GM12878 (cell line): ENCODE results near the gene SNRPD2. TPM values are rescaled to one million over a fixed set of nuclear protein-coding genes. Genes with fewer than 3 reads are reported as not detected.

Source experiments
- CBFB ChIP-seq: IDR thresholded peaks from 2 replicates; pipeline ENCODE4 v1.6.1; 2016; ENCODE audit warnings: antibody characterized with exemption, low read depth
- CHD1 ChIP-seq: IDR thresholded peaks from 2 replicates; pipeline ENCODE4 v1.6.1; 2012; ENCODE audit warnings: low read depth, low read length, improper control_type of control experiment
- CHD4 ChIP-seq: fragments of 200-600 bp; sonication (generic); IDR thresholded peaks from 2 replicates; pipeline ENCODE4 v1.6.1; 2016; ENCODE audit warnings: mild to moderate bottlenecking
- DPF2 ChIP-seq: fragments of 450-650 bp; IDR thresholded peaks from 2 replicates; pipeline ENCODE4 v1.6.1; 2017; ENCODE audit warnings: mild to moderate bottlenecking
- EP300 ChIP-seq, 2 experiments: fragments of 150-350 bp in 1 of 2; IDR thresholded peaks; 2 replicates each; pipeline ENCODE4 v1.6.1; 2011 to 2012; ENCODE audit warnings: low read depth in 2 of 2, low read length in 2 of 2, borderline replicate concordance in 1 of 2, improper control_type of control experiment in 1 of 2, inconsistent platforms in 1 of 2; ENCODE audit not compliant: control insufficient read depth in 1 of 2
- ESRRA ChIP-seq: IDR thresholded peaks from 2 replicates; pipeline ENCODE4 v1.6.1; 2012; ENCODE audit warnings: mild to moderate bottlenecking, low read length, improper control_type of control experiment
- ETV6 ChIP-seq, 2 experiments: fragments of 450-650 bp in 1 of 2; IDR thresholded peaks in 1 of 2; conservative IDR thresholded peaks in 1 of 2; 2 replicates each; pipeline ENCODE4 v1.6.1; 2014; ENCODE audit warnings: antibody characterized with exemption in 1 of 2, borderline replicate concordance in 1 of 2, low read depth in 1 of 2, mild to moderate bottlenecking in 1 of 2, moderate library complexity in 1 of 2
- HDAC2 ChIP-seq: fragments of 200-600 bp; sonication (generic); IDR thresholded peaks from 2 replicates; pipeline ENCODE4 v1.6.1; 2017
- HDGF ChIP-seq: fragments of 450-650 bp; IDR thresholded peaks from 2 replicates; pipeline ENCODE4 v1.6.1; 2016; ENCODE audit warnings: antibody characterized with exemption
- KLF5 ChIP-seq: fragments of 450-650 bp; IDR thresholded peaks from 2 replicates; pipeline ENCODE4 v1.6.1; 2014; ENCODE audit warnings: mild to moderate bottlenecking; ENCODE audit not compliant: partially characterized antibody
- NR2C1 ChIP-seq: fragments of 450-650 bp; IDR thresholded peaks from 2 replicates; pipeline ENCODE4 v1.6.1; 2017; ENCODE audit warnings: antibody characterized with exemption, mild to moderate bottlenecking, moderate library complexity
- POLR2AphosphoS5 ChIP-seq: IDR thresholded peaks from 2 replicates; pipeline ENCODE4 v1.6.1; 2011; ENCODE audit warnings: mild to moderate bottlenecking, low read length, inconsistent platforms
- RBBP5 ChIP-seq: fragments of 200-600 bp; sonication (generic); conservative IDR thresholded peaks from 2 replicates; pipeline ENCODE4 v1.6.1; 2016
- RELA ChIP-seq: fragments of 450-650 bp; IDR thresholded peaks from 2 replicates; pipeline ENCODE4 v1.8.0; 2014; ENCODE audit warnings: borderline replicate concordance; ENCODE audit not compliant: partially characterized antibody
- SMC3 ChIP-seq: IDR thresholded peaks from 2 replicates; pipeline ENCODE4 v1.6.1; 2011; ENCODE audit warnings: low read length, improper control_type of control experiment, borderline replicate concordance
- SP1 ChIP-seq: IDR thresholded peaks from one replicate; pipeline ENCODE4 v1.6.1; 2011; ENCODE audit warnings: low read depth, low read length
- SPI1 ChIP-seq: IDR thresholded peaks from 2 replicates; pipeline ENCODE4 v1.6.1; 2011; ENCODE audit warnings: low read depth, mild to moderate bottlenecking, low read length, moderate library complexity, borderline replicate concordance; ENCODE audit not compliant: insufficient read depth
- YBX1 ChIP-seq: fragments of 450-650 bp; IDR thresholded peaks from 2 replicates; pipeline ENCODE4 v1.6.1; 2016; ENCODE audit warnings: antibody characterized with exemption
- ZNF217 ChIP-seq: fragments of 450-650 bp; IDR thresholded peaks from 2 replicates; pipeline ENCODE4 v1.6.1; 2017; ENCODE audit warnings: antibody characterized with exemption, mild to moderate bottlenecking
- ZSCAN29 ChIP-seq: fragments of 450-650 bp; IDR thresholded peaks from 2 replicates; pipeline ENCODE4 v1.6.1; 2017; ENCODE audit warnings: mild to moderate bottlenecking, moderate library complexity
- ZZZ3 ChIP-seq: IDR thresholded peaks from 2 replicates; pipeline ENCODE4 v1.6.1; 2011; ENCODE audit warnings: low read depth; ENCODE audit not compliant: control insufficient read depth, insufficient read length
- polyA plus RNA-seq, 11 experiments: library from polyadenylated mRNA; depleted of rRNA in 4 of 11; unstranded in 6 of 11; stranded (reverse) in 5 of 11; fragments of >200 nt; fragmentation: Nextera tagmentation in 4 of 11; fragmentation: Illumina TruSeq in 1 of 11; extraction: Ambion mirVana in 4 of 11; extraction: Trizol in 1 of 11; gene quantifications; 1 replicate in 1 of 11; 2 replicates in 10 of 11; pipeline versions ENCODE4 v1.2.1 to v1.2.3, GENCODE V29; 2011 to 2016; ENCODE audit warnings: inconsistent platforms in 2 of 11, missing spikeins in 2 of 11, low read depth in 1 of 11
- total RNA-seq, 4 experiments: library from RNA; depleted of rRNA in 3 of 4; stranded (reverse); fragments of >200 nt in 3 of 4; fragmentation: Illumina TruSeq in 1 of 4; extraction: Trizol in 1 of 4; gene quantifications; 2 replicates each; pipeline versions ENCODE4 v1.2.1 to v1.2.3, GENCODE V29; 2013 to 2021
- TF ChIP-seq, protein P1 (sequence below): fragments of 450-650 bp; conservative IDR thresholded peaks from 2 replicates; pipeline ENCODE4 v1.6.1; 2017; ENCODE audit warnings: mild to moderate bottlenecking, moderate library complexity
- TF ChIP-seq, protein P2 (sequence below): fragments of 450-650 bp; IDR thresholded peaks from 2 replicates; pipeline ENCODE4 v1.6.1; 2018; ENCODE audit warnings: mild to moderate bottlenecking, low read depth, moderate library complexity; ENCODE audit not compliant: partially characterized antibody
- TF ChIP-seq, protein P3 (sequence below): fragments of 450-650 bp; formaldehyde crosslinking; IDR thresholded peaks from 2 replicates; pipeline ENCODE4 v1.4.0; 2022; ENCODE audit warnings: mild to moderate bottlenecking, moderate library complexity

SNRPD2 gene
- total and polyA plus RNA-seq, 10 of the 15 experiments (the other 5 are each of a cell fraction or from before 2014, with no cell fraction given): 526 to 3,621 (median 951) TPM

DNA sequence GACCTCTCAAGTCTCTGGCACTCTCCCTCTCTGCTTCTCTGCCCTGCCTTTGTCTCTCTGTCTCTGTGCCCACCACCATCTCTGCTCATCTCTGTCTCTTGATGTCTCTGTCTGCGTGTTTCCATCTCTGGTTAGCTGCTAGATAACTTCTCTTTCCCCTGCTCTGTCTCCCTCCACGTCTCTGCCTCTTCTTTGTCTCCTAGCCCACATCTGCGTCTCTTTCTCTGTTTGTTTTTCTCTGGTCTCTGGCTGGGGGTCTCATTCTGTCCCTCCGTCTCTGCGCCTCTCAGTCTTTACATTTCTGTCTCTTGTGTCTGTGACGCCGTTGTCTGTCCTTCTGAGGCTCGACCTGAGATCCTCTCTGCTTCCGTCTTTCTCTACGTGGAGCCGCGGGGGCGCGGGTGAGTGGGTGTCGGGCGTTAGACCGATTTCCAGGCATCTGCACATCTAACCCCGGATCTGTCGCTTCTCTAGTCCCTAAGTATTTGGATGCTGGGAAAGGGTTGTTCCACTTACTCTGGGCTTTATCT lies 23.3 kb downstream of the SNRPD2 start (continued):
- TF ChIP-seq ETV6 (conservative IDR thresholded peaks at IDR 0.05 in 1 of 2, IDR thresholded peaks at IDR 0.05 in 1 of 2; ENCODE audit: borderline replicate concordance in 1 of 2, low read depth in 1 of 2) (no peak), CHD1 (peak; percentile 84; the same call in 1 of the 2 replicates), ZNF217 (no peak), NR2C1 (no peak), SPI1 (no peak), RBBP5 (no peak), SMC3 (no peak), EP300 (IDR thresholded peaks at IDR 0.05; ENCODE audit: borderline replicate concordance in 1 of 2, control insufficient read depth in 1 of 2, low read depth in 2 of 2, low read length in 2 of 2) (no peak), ZSCAN29 (no peak), YBX1 (0 out of 2 replicates have a peak, but pooled peaks have one; percentile 15), DPF2 (no peak; the same call in 1 of the 2 replicates), CBFB (0 out of 2 replicates have a peak, but pooled peaks have one; percentile 15), ESRRA (no peak), HDAC2 (no peak), CHD4 (no peak), ZZZ3 (no peak), POLR2AphosphoS5 (no peak), HDGF (peak; percentile 91), KLF5 (peak; percentile 17), SP1 (no peak), RELA (no peak)
- TF ChIP-seq, protein P1, sequence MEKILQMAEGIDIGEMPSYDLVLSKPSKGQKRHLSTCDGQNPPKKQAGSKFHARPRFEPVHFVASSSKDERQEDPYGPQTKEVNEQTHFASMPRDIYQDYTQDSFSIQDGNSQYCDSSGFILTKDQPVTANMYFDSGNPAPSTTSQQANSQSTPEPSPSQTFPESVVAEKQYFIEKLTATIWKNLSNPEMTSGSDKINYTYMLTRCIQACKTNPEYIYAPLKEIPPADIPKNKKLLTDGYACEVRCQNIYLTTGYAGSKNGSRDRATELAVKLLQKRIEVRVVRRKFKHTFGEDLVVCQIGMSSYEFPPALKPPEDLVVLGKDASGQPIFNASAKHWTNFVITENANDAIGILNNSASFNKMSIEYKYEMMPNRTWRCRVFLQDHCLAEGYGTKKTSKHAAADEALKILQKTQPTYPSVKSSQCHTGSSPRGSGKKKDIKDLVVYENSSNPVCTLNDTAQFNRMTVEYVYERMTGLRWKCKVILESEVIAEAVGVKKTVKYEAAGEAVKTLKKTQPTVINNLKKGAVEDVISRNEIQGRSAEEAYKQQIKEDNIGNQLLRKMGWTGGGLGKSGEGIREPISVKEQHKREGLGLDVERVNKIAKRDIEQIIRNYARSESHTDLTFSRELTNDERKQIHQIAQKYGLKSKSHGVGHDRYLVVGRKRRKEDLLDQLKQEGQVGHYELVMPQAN: 0 out of 2 replicates have a peak, but pooled peaks have one; percentile 63
- TF ChIP-seq, protein P2, sequence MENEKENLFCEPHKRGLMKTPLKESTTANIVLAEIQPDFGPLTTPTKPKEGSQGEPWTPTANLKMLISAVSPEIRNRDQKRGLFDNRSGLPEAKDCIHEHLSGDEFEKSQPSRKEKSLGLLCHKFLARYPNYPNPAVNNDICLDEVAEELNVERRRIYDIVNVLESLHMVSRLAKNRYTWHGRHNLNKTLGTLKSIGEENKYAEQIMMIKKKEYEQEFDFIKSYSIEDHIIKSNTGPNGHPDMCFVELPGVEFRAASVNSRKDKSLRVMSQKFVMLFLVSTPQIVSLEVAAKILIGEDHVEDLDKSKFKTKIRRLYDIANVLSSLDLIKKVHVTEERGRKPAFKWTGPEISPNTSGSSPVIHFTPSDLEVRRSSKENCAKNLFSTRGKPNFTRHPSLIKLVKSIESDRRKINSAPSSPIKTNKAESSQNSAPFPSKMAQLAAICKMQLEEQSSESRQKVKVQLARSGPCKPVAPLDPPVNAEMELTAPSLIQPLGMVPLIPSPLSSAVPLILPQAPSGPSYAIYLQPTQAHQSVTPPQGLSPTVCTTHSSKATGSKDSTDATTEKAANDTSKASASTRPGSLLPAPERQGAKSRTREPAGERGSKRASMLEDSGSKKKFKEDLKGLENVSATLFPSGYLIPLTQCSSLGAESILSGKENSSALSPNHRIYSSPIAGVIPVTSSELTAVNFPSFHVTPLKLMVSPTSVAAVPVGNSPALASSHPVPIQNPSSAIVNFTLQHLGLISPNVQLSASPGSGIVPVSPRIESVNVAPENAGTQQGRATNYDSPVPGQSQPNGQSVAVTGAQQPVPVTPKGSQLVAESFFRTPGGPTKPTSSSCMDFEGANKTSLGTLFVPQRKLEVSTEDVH: peak; percentile 34
- TF ChIP-seq, protein P3, sequence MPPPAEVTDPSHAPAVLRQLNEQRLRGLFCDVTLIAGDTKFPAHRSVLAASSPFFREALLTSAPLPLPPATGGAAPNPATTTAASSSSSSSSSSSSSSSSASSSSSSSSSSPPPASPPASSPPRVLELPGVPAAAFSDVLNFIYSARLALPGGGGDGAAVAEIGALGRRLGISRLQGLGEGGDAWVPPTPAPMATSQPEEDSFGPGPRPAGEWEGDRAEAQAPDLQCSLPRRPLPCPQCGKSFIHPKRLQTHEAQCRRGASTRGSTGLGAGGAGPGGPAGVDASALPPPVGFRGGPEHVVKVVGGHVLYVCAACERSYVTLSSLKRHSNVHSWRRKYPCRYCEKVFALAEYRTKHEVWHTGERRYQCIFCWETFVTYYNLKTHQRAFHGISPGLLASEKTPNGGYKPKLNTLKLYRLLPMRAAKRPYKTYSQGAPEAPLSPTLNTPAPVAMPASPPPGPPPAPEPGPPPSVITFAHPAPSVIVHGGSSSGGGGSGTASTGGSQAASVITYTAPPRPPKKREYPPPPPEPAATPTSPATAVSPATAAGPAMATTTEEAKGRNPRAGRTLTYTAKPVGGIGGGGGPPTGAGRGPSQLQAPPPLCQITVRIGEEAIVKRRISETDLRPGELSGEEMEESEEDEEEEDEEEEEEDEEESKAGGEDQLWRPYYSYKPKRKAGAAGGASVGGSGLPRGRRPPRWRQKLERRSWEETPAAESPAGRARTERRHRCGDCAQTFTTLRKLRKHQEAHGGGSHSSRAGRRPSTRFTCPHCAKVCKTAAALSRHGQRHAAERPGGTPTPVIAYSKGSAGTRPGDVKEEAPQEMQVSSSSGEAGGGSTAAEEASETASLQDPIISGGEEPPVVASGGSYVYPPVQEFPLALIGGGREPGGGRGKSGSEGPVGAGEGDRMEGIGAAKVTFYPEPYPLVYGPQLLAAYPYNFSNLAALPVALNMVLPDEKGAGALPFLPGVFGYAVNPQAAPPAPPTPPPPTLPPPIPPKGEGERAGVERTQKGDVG (CRISPR knock-in tag): no peak
